ENCODE measurements around the gene TSR3.

Gene TSR3

GRCh38 chr16:1377406-1378010 lies 25.8 kb upstream of the TSR3 start:
- no peak for DNase-seq

GRCh38 chr16:1375741-1376410 lies 24.2 kb upstream of the TSR3 start:
- DNase-seq: no peak

- no peak for DNase-seq
Observed at GRCh38 chr16:1375298-1375640, 23.6 kb upstream of the TSR3 start.

GRCh38 chr16:1374418-1375297 lies 23.0 kb upstream of the TSR3 start:
- DNase-seq: no peak

GRCh38 chr16:1372292-1372950 lies 20.7 kb upstream of the TSR3 start:
- no peak for DNase-seq

- no peak for DNase-seq
Observed at GRCh38 chr16:1371054-1371978, 19.6 kb upstream of the TSR3 start.

- no peak for DNase-seq
Observed at GRCh38 chr16:1367486-1368174, 16.0 kb upstream of the TSR3 start.

GRCh38 chr16:1366712-1367299 lies 15.1 kb upstream of the TSR3 start:
- no peak for DNase-seq

- no peak for DNase-seq
Observed at GRCh38 chr16:1366060-1366711, 14.5 kb upstream of the TSR3 start.

GRCh38 chr16:1364510-1364909 lies 12.8 kb upstream of the TSR3 start:
- no peak for DNase-seq

GRCh38 chr16:1363501-1364041 lies 11.9 kb upstream of the TSR3 start:
- DNase-seq: peak; percentile 71

GRCh38 chr16:1362807-1363206 lies 11.1 kb upstream of the TSR3 start:
- no peak for DNase-seq

GRCh38 chr16:1361685-1362360 lies 10.1 kb upstream of the TSR3 start:
- DNase-seq: no peak

GRCh38 chr16:1357906-1358566 lies 6.4 kb upstream of the TSR3 start:
- no peak for DNase-seq

- no peak for DNase-seq
Observed at GRCh38 chr16:1356061-1356900, 4.6 kb upstream of the TSR3 start.

- no peak for DNase-seq
Observed at GRCh38 chr16:1355591-1355990, 3.9 kb upstream of the TSR3 start.

- no peak for DNase-seq
Observed at GRCh38 chr16:1354815-1355540, 3.3 kb upstream of the TSR3 start.

- DNase-seq: no peak
Observed at GRCh38 chr16:1351215-1351581, 480 bp downstream of the TSR3 start.

Measured in CD4-positive, alpha-beta T cell treated with Interleukin-10 for 1 hour (primary cell).